HG02588 (cell line): Measurements from ENCODE around the gene ST3GAL4.
"Not testable (repeated sequence)": the region's sequence is repeated elsewhere in the genome, so short reads cannot be mapped to it uniquely, and the experiment has no call there.

Experiments used
- ATAC-seq: cut with Tn5 transposase; IDR thresholded peaks from one replicate; pipeline ENCODE4 v1.9.1; 2021; ENCODE audit warnings: mild to moderate bottlenecking, moderate library complexity; ENCODE audit not compliant: unreplicated experiment

Gene ST3GAL4

DNA sequence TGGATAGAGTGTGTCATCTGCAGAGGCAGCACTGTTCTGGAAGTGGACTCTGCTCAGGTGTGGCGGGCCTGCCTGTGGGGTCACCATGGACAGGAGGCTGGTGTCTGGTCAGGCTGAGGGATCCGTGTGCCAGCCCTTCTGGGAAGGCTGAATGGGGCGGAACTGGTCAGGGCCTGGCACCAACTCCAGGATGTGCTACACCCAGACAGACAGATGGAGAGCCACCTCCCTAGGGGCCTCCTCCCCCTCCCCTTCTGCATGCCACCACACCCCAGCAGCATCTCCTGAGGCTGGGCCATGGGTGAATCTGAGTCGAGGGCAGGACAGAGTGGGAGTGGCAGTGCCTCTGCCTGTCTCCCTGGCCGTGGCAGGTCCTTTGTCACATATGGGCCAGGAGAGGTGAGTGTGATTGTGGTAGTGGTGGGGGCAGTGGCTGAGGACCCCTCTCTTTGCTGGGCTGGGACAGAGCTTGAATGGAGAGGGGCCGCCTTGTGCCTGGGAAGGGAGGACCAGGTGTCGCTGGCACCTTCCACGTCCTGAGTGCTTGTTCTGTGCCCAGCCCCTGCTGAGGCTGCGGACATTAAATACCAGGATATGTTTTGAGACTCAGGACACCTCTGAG, 29.1 kb downstream of the ST3GAL4 start:
- no peak for ATAC-seq

DNA sequence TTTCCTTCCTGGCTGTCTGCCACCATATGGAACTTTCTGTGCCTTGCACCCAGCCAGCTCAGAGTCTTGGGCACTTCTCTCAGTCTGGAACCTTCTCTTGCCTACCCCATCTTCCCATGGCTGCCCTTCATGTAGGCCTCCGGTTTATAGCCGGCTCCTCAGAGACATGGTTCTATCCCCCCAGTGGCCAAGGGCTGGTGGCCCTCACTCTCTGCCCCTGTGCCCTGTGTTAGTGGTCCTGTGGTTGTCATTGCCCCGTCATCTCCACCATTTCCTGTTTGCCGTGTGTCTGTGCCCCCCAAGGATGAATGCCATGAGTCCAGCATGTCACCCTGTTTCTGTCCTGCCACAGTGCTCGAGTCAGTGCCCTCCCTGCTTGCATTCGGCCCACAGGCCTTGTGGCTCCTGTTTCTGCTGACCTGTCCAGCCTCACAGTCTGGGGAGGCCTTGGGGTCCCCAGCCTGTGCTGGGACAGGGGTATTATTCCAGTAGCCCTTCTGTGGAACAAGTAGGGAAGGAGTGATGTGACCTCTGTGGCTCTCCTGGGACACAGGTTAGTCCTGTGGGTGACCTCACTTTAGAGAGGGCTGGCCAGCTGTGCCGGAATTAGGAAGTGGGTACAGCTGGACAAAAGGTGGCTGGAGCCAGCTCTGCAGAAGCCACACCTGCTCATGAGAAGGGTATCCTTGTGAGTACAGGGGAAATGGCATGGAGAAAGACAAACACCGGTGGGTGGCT, 30.7 kb downstream of the ST3GAL4 start:
- ATAC-seq = no peak

DNA sequence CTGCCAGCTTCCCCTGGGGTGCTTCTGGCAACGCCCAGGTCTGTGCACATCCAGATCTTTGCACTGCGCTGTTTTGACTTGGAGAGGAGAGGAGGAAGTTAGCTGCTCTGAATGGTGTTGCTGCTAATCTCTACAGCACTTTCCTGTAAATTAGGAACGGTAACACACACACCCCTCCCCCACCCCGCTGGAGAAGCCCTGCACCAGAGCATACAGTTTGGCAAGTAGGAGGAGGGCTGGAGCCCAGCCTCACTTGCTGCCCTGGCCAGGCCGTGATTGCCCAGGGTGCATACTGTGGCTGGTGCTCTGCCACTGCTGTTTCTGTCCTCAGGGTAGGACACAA, 31.2 kb downstream of the ST3GAL4 start:
- ATAC-seq = not testable (repeated sequence)

DNA sequence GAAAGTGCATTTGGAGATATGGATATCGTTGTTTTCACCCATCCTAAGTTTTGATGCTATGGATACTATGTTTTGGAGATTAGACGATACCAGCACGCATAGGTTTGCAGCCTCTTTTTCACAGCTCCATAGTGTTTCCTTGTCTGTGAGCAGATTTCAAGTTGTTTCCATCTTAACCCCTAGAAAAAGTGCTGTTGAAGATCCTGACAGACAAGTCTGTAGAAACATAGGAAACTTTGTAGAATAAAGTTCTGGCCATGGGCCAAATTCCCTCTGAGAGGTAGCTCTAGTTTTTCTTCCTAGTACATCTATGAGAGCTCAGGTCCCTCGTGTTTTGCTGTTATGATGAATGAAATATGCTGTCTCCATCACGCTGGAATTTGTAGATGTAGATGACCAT, 32.4 kb downstream of the ST3GAL4 start:
- no peak for ATAC-seq

DNA sequence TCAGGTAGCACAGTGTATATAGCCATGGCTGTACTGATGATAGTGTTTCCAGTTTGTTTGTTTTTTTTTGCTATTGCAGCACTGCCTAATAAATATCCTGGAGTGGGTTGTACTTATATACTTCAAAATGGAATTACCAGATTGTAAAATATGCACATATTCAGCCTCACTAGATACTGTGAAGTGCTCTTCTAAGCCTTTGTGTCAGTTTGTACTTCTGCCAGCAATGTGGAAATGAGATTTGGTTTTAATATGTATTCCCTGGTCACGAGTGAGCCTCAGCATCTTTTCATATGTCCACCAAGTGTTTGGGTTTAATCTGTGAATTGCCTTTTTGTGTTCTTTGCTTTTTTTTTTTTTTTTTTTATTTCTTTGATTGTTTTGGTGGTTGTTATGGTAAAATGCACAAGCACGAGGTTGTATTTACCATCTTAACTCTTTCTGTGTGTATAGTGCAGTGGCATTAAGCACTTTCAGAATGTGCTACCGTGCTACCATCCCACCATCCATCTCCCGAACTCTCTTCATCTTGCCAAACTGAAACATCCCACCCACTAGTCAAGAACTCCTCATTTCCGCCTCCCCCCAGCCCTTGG, 34.9 kb downstream of the ST3GAL4 start:
- no peak for ATAC-seq

DNA sequence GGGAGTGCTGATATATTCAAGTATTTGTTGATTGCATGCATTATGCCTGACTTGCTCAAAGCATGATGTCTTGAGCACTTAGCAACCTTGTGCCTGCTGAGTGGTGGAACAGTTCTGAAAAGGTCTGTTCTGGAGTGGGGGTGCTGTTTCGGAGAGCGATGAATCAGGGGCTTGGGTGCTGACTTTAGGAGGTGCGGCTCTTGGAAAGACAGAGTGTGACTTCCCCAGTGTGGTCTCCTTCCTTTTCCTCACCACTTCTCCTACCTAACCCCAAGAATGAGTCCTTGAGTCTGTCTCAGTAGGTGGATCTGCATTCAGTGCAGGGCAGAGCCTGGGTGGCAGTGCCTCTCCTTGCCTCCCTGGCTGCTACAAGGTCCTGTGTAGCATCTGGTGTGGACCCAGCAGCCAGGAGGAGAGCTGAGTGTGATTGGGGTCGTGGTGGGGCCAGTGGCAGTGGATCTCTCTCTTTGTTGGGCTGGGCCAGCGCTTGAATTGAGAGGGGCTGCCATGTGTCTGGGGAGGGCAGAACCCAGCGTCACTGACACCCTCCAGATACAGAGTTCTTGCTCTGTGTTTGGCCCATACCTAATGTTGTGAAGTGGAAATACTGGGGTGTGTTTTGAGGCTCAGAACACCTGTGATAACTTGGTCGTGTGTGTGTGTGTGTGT, 35.9 kb downstream of the ST3GAL4 start:
- ATAC-seq = no peak

DNA sequence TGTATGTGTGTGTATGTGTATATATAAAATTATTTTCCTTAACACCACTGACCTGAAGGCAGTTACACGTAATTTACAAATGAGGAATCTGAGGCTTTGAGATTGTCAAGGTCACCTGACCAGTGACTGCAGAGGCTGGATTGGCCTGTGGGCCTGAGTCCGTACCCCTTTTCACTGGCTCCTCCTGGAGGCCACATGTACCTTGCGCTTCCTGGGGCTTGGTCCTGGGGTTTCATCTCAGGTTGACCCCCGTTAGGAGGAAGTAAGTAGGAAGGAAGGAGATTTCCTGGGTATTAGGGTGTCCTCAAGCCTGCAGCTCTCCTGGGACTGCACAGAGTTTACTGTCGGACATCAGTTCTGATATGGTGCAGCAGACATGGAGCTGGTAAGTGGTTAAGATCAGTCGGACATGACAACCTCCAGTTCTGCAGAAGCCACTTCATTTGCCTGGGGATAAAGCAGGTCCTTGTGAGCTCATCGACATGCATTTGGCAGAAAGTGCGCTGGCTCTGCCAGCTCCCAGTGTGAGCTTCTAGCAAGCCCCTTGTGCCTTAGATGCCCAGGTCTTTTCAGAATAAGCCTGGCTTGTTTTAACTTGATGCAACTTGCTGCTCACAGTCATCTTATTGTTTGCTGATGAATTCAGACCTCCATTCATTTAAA, 36.6 kb downstream of the ST3GAL4 start:
- ATAC-seq = peak; percentile 68

DNA sequence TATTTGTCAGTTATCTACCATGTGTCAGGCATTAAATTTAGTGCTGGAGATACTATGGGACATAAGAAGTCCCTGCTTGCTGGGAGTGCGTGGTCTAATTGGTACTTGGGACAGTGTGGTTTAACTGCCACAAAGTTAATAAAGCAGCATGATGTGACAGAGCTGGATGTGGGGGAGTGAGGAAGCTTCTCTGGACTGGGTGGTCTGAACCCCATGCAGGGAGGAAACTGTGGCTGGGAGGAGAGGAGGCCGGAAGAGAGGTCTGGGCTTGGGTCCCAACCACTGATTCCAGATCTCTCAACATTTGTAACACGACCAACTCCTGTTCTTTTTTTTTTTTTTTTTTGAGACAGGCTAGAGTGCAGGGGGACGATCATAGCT, 37.1 kb downstream of the ST3GAL4 start:
- no peak for ATAC-seq

DNA sequence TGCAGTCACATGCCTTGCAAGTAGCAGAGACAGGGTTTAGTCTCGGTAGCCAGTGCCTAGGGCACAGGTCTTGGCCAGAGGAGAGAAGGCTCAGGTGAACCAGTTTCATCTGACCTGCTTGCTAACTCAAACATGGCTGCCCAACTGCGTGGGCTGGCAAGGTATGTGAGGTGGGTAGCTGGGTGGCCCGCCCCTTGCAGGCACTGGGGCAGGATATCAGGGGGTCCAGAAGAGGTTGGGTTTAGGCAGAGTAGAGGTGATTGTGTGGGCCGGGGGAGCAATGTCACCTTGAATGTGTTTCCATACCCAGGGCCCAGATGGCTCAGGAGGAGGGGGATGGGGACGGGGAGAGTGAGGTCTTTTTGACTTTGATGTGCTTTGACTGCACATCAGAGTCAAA, 37.7 kb downstream of the ST3GAL4 start:
- no peak for ATAC-seq

DNA sequence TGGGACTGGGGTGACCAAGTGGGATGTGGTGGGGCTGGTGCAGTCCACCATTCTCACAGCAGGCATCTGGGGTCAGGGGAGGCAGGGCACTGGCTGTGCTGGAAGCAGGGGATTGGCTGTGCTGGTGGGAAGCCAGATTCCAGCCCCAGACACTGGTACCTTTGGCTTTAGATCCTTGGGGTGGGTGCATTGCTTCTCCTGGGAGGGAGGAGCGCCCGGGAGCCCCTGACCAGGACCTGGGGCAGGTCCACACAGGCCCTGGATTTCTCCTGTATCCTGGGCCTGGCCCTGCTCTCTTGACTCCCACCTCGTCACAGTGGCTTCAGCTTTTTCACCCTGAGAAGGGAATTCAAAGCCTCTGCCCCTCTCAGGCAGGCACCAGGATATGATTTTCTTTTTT, 38.5 kb downstream of the ST3GAL4 start:
- no peak for ATAC-seq

DNA sequence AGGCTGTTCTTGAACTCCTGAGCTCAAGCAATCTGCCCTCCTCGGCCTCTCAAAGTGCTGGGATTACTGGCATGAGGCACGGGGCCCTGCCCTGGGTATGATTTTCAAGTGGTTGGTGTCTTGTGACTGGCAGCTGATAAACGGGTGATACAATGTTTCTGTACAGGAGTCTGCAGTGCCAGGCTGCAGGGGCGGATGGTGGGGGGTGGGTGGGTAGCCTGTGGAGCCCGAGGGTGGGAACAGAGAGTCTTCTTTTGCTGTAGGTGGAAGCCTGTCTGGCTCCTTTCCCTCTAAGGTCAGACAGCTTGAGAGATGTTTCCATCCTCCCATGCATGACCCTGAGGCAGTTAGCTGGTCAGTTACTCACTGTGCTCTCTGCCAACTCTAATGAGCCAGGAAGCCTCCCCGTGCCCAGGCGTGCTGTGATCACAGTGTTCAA, 39.2 kb downstream of the ST3GAL4 start:
- ATAC-seq = not testable (repeated sequence)

DNA sequence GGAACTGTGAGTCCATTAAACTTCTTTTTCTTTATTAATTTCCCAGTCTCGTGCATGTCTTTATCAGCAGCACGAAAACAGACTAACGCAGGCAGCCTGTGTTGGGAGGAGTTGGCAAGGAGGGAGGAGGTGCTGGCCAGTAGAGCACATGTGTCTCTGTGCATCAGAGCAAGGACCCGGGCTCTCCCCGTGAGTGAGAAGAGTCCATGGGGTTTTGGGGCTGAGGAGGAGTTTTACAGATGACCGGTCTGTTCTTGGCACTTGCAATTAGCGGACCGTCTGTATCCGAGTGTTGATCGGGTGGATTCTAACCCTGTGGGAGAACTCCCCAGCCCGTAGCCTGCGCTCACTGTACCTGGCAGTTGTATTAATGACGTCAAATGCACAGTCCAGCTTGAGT, 40.3 kb downstream of the ST3GAL4 start:
- not testable (repeated sequence) for ATAC-seq

DNA sequence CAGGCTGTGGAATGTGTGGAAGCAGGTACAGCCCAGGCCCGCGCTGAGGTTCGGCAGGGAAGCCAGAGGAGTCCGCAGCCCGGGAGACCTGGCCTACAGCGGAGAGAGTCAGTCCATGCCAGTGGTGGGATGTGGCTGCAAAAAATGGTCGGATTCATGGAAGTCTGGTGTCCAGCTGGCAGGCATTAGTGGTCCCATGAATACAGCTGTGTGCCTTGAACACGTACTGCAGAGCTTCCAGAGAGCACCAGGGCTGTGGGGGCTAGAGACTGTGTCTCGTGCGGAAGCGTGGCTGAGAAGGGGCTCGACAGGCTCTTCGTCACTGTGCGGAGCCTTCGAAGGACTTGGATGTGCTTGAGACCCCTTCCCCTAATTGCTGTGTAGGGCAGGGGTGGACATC, 40.8 kb downstream of the ST3GAL4 start:
- ATAC-seq = not testable (repeated sequence)

DNA sequence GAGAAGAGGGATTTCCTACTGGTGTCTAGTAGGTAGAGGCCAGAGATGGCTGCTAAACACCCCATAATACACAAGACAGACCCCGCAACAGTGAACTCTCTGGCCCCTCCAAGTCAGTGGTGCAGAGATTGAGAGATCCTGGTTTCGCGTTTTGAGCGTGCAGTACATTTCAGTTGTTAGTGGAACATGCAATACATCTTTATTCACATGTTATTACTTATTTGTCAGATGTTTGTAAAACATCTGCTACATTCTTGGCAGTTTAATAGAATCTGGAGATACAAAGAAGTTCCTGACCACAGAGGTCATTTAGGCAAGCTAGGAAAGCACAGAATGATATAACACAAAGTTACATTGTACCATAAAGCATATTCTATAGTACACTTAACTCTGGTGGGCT, 41.5 kb downstream of the ST3GAL4 start:
- ATAC-seq = no peak

DNA sequence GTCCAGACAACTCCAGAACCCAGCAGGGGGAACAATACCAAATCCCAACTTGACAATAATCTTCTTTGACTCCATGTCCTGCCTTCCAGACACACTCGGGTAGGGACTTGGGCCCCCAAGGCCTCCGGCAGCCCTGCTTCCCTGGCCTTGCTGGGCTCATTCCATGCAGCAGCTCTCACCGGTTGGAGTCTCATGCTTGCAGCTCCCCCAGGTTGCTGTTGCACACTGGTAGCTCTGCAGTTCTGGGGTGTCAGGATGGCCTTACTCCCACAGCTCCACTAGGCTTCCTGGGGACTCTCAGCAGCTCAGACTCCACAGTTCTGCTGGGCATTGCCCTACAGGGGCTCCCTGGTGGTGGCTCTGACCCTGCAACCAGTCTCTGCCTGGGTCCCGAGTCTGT, 42.8 kb downstream of the ST3GAL4 start:
- no peak for ATAC-seq

DNA sequence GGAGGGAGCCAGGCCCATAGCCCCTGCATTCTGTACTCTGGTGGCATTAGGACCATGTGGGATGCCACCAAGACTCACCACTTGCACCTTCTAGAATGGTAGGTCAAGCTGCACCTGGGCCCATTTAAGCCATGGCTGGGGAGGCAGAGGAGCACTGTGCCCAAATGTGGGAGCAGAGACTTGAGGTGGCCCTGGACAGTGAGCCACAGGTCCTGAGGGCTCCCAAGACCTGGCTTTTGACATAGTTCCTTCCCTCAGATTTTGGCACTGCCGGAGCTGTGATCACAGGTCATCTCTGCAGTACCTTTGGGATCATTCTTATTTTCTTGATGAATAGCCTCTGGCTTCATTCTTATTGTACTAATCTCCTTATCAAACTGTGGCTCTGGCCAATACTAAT, 43.2 kb downstream of the ST3GAL4 start:
- no peak for ATAC-seq

DNA sequence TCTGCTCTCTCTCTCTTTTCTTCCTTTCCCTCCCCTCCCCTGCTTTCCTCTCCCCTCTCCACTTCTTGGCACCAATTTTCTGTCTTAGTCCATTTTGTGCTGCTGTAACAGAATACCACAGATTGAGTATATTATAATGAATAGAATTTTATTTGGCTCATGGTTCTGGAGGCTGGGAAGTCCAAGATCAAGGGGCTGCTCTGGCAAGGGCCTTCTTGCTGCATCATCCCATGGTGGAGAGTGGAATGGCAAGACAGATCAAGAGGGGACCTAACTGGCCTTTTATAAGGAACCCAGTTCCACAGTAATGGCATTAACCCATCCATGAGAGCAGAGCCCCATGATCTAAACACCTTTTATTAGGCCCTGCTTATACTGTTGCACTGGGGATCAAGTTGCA, 44.5 kb downstream of the ST3GAL4 start:
- no peak for ATAC-seq

DNA sequence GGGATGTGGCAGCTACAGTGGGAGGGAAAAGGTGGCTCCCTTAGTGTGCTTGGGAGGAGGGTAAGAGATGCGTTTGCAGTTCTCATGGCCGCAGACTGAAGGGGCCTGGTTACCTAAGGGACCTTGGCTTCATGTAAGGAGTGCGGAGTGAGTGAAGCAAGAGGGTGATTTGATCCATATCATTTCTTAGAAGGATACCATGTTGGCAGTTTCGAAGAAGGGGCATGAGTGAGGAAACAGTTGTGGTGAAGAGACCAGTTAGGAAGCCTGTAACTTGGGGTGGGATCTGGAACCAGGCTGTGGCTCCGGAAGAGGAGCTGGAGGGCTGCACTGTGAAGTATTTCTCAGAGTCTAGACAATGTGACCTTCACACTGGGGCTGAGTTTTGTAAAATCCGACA, 45.0 kb downstream of the ST3GAL4 start:
- ATAC-seq = no peak

DNA sequence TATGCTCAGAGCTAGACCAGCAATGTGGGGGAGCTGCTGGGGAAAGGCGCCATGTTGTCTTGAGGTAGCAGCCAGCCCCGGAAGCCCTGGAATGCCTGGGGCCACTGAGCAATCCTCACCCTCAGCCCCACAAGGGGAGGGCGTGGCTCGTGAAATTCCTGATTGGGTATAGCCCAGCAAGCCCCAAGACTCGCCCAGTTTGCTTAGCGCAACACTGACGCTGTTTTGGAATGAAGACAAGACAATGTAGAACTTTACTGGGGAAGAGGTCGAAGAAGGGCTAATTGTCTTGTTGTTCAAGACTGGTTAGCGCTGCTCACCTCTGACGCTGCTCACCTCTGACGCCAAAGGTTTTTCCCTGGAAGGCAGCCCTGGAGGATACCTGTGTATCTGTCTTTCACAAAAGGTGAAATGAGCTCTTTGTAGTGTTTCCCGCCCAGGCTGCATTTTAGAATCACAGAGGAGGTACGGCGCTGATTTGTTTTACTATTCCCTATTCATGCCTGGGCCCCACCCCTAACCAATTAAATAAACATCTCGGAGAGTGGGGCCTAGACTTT, 47.6 kb downstream of the ST3GAL4 start:
- ATAC-seq = no peak

DNA sequence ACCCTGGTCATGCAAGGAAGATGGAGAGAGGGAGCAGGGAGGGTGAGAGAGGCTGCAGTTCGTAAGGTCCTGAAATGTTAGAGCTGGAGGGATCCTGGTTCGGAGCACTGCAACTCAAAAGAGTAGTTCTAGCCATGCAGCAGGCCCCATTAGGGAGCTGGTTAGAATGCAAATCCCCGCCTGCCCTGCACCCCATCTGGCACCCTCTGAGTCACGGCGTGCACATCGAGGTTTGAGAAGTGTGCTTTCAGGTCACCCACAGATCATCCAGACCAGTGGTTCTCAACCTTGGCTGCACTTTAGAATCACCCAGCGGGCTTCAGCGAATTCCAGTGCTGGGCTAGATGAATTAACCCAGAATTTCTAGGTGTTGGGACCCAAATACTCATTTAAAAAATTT, 48.2 kb downstream of the ST3GAL4 start:
- ATAC-seq = peak; percentile 98

DNA sequence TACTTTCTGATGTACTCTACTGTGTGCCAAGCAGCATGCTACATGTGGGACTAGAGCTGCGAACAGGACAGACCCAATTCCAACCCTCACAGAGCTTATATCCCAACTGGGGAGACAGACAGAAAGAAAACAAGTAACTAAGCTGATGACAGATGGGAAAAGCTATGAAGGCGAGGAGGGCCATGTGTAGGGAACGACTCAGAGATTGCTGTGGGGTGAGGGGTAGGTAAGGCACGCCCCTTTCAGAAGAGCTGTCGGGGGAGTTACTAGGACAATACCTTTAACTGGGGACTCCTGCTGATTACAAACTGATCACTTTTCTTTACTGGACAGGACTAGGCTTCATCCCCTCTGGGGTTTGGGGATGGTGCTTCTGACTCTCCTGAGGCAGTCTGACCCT, 48.9 kb downstream of the ST3GAL4 start:
- ATAC-seq = no peak
